PC-3 (cell line): ENCODE data around the gene URM1. TPM values are rescaled to one million over a fixed set of nuclear protein-coding genes. Genes with fewer than 3 reads are reported as not detected.
A peak's percentile ranks its signal among the peaks of the same experiment; 100 is the strongest.

Experiments used
- ATAC-seq: fragments of 200-7000 bp; cut with Tn5 transposase; 2 replicates; pipeline ENCODE4 v1.9.1; 2020; ENCODE audit warnings: mild to moderate bottlenecking, moderate library complexity
- BruUV-seq: library from RNA; stranded (reverse); fragments of 400-500 nt; replicated peaks from 2 replicates; lab custom pipeline; 2021; lab: Mats Ljungman, UMichigan
- CTCF ChIA-PET: fragments of 300-600 bp; sonication (Branson Sonifier 250); formaldehyde crosslinking; loops from one replicate; lab custom pipeline; 2022; ENCODE audit warnings: antibody characterized with exemption; lab: Charles Lee
- POLR2A ChIA-PET: fragments of 300-600 bp; sonication (Branson Sonifier 250); formaldehyde crosslinking; loops from one replicate; lab custom pipeline; 2022; ENCODE audit warnings: antibody characterized with exemption; ENCODE audit not compliant: unreplicated experiment; lab: Charles Lee
- DNase-seq: peaks from one replicate; pipeline ENCODE4 v3.0.0-alpha.2; 2015
- H2AFZ ChIP-seq: fragments of 300-600 bp; sonication (generic); 2 replicates; pipeline ENCODE4 v1.6.0; 2016; ENCODE audit warnings: antibody characterized with exemption, low read length
- H3F3A ChIP-seq: fragments of 300-600 bp; sonication (generic); one replicate; pipeline ENCODE4 v1.6.0; 2017; ENCODE audit warnings: antibody characterized with exemption, low read length, control low read depth, mild to moderate bottlenecking; ENCODE audit not compliant: unreplicated experiment
- H3K27ac ChIP-seq: fragments of 300-600 bp; sonication (generic); 2 replicates; pipeline ENCODE4 v1.5.1; 2016; ENCODE audit warnings: mild to moderate bottlenecking, low read length
- H3K27me3 ChIP-seq: fragments of 300-600 bp; sonication (generic); 2 replicates; pipeline ENCODE4 v1.6.1; 2016; ENCODE audit warnings: low read length, mixed read lengths
- H3K36me3 ChIP-seq: fragments of 300-600 bp; sonication (generic); 2 replicates; pipeline ENCODE4 v1.6.1; 2016; ENCODE audit warnings: low read depth, mixed run types, low read length, mixed read lengths
- H3K4me1 ChIP-seq: fragments of 300-600 bp; sonication (generic); 2 replicates; pipeline ENCODE4 v1.5.1; 2016; ENCODE audit warnings: low read length; ENCODE audit not compliant: insufficient read depth
- H3K4me2 ChIP-seq: fragments of 300-600 bp; sonication (generic); 2 replicates; pipeline ENCODE4 v1.6.0; 2016; ENCODE audit warnings: low read length
- H3K4me3 ChIP-seq: fragments of 300-600 bp; sonication (generic); 2 replicates; pipeline ENCODE4 v1.5.1; 2016; ENCODE audit warnings: mild to moderate bottlenecking, low read length, mixed read lengths
- H3K79me2 ChIP-seq: fragments of 300-600 bp; sonication (generic); 2 replicates; pipeline ENCODE4 v1.6.1; 2017; ENCODE audit warnings: low read length, mixed read lengths
- H3K9ac ChIP-seq: fragments of 300-600 bp; sonication (generic); 2 replicates; pipeline ENCODE4 v1.6.0; 2016; ENCODE audit warnings: mild to moderate bottlenecking, low read length
- H3K9me2 ChIP-seq: fragments of 300-600 bp; sonication (generic); replicated peaks from 2 replicates; pipeline ENCODE4 v1.6.1; 2016; ENCODE audit warnings: mixed run types, low read length, mixed read lengths
- H3K9me3 ChIP-seq: fragments of 300-600 bp; sonication (generic); 2 replicates; pipeline ENCODE4 v1.6.1; 2016; ENCODE audit warnings: low read length, mixed read lengths
- H4K20me1 ChIP-seq: fragments of 300-600 bp; sonication (generic); 2 replicates; pipeline ENCODE4 v1.6.1; 2016; ENCODE audit warnings: low read length, mixed read lengths
- EZH2 ChIP-seq: fragments of 300-600 bp; sonication (generic); IDR thresholded peaks from one replicate; pipeline ENCODE4 v1.6.1; 2017; ENCODE audit warnings: antibody characterized with exemption, mild to moderate bottlenecking, low read length; ENCODE audit not compliant: unreplicated experiment
- EZH2phosphoT487 ChIP-seq: fragments of 300-600 bp; sonication (generic); IDR thresholded peaks from 2 replicates; pipeline ENCODE4 v1.6.1; 2018; ENCODE audit warnings: mild to moderate bottlenecking, antibody characterized with exemption, low read length, borderline replicate concordance
- intact Hi-C: fragments of 100-400 bp; cut with micrococcal nuclease; formaldehyde crosslinking; loops from 2 replicates; pipeline ENCODE4 v1.9.0; 2023
- total RNA-seq: library from RNA; depleted of rRNA; stranded (reverse); fragments of >200 nt; gene quantifications from 2 replicates; pipeline ENCODE4 v1.2.3, GENCODE V29; 2014
- TF ChIP-seq, protein P1 (sequence below): fragments of 300-600 bp; sonication (generic); conservative IDR thresholded peaks from 2 replicates; pipeline ENCODE4 v1.5.1; 2017; ENCODE audit warnings: antibody characterized with exemption, low read depth, mild to moderate bottlenecking, low read length

URM1 gene
- total RNA-seq, 1 experiment from 2014 or later = 29.1 TPM

DNA sequence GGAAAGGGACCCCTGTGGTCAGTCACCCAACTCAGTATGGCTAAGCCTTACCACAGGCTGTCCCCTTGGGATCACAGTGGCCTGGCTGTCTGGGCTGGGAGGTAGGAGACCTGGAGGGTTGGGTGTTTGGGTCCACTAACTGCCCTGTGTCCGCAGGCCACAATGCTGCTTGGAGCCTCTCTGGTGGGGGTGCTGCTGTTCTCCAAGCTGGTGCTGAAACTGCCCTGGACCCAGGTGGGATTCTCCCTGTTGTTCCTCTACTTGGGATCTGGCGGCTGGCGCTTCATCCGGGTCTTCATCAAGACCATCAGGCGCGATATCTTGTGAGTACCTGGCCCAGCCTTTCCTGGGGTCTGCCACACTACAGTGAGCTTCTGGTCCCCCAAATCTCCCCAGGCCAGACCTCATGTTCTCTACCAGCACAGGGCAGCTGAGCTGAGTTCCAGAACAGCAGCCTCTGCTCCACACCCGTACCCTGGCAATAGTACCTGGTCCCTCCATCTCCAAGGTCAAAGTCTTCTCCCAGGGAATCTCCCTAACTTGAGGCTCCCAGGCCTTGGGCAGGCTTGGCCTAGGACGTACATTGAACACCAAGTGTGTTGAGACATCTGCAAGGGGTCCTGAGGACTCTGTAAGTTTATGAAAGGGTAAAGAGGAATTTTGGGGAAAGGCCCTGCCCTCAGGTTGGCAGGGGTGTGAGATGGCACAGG lies 28.0 kb upstream of the URM1 start:
- no TSS peak for BruUV-seq
- intact Hi-C loops = no loop called here
- Histone ChIP-seq H3K36me3 (no peaks in the 10 kb centered on the region), H2AFZ (no peak overlapping the region), H3K4me1 (no peaks in the 10 kb centered on the region), H3K9me3 (no peaks in the 10 kb centered on the region), H3K4me2 (no peak overlapping the region), H3F3A (no peaks in the 10 kb centered on the region), H3K4me3 (no peak overlapping the region), H4K20me1 (no peaks in the 10 kb centered on the region), H3K27me3 (no peaks in the 10 kb centered on the region), H3K9ac (no peak overlapping the region), H3K79me2 (peaks cover 10% of the 10 kb centered on the region), H3K27ac (no peak overlapping the region), H3K9me2 (no peaks in the 10 kb centered on the region)
- POLR2A ChIA-PET = no interaction called here
- ATAC-seq (no peak), DNase-seq (no peak)
- TF ChIP-seq, protein P1, sequence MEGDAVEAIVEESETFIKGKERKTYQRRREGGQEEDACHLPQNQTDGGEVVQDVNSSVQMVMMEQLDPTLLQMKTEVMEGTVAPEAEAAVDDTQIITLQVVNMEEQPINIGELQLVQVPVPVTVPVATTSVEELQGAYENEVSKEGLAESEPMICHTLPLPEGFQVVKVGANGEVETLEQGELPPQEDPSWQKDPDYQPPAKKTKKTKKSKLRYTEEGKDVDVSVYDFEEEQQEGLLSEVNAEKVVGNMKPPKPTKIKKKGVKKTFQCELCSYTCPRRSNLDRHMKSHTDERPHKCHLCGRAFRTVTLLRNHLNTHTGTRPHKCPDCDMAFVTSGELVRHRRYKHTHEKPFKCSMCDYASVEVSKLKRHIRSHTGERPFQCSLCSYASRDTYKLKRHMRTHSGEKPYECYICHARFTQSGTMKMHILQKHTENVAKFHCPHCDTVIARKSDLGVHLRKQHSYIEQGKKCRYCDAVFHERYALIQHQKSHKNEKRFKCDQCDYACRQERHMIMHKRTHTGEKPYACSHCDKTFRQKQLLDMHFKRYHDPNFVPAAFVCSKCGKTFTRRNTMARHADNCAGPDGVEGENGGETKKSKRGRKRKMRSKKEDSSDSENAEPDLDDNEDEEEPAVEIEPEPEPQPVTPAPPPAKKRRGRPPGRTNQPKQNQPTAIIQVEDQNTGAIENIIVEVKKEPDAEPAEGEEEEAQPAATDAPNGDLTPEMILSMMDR = no peak
- no peak for TF ChIP-seq EZH2
- TF ChIP-seq EZH2phosphoT487 = no peak
- CTCF ChIA-PET = no interaction called here

DNA sequence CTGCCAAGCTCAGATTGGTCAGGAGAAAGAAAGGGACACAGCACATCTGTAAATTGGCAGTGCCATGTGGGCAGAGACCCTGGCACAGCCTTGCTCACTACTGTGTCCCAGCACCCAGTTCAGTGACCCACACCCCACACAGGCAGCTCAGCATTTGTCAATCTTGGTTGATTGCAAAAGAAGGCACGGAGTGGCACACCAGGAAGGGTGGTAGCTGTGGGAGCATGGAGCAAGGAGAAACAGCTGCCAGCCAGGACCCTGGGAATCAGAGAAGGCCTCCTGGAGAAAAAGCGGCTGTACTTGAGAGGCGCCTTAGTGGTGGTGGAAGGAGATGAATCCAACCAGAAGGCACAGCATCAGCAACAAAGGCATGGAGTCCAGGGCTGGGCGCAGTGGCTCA lies 27.3 kb upstream of the URM1 start:
- H3K79me2 ChIP-seq = peaks cover 10% of the 10 kb centered on the region
- no peak overlapping the region for H3K4me2 ChIP-seq
- no peak overlapping the region for H2AFZ ChIP-seq
- ATAC-seq (no peak), DNase-seq (no peak)
- no peaks in the 10 kb centered on the region for H3K36me3 ChIP-seq
- H4K20me1 ChIP-seq = no peaks in the 10 kb centered on the region
- H3K9me2 ChIP-seq = no peaks in the 10 kb centered on the region
- no peak overlapping the region for H3K9ac ChIP-seq
- no peaks in the 10 kb centered on the region for H3F3A ChIP-seq
- H3K4me3 ChIP-seq = no peak overlapping the region
- H3K9me3 ChIP-seq = no peaks in the 10 kb centered on the region
- ChIA-PET POLR2A (no interaction called here), CTCF (no interaction called here)
- H3K4me1 ChIP-seq = no peaks in the 10 kb centered on the region
- H3K27me3 ChIP-seq = no peaks in the 10 kb centered on the region
- H3K27ac ChIP-seq = no peak overlapping the region
- TF ChIP-seq EZH2 = no peak
- TF ChIP-seq, protein P1 = no peak
- no peak for TF ChIP-seq EZH2phosphoT487
- intact Hi-C loops = no loop called here
- no TSS peak for BruUV-seq

DNA sequence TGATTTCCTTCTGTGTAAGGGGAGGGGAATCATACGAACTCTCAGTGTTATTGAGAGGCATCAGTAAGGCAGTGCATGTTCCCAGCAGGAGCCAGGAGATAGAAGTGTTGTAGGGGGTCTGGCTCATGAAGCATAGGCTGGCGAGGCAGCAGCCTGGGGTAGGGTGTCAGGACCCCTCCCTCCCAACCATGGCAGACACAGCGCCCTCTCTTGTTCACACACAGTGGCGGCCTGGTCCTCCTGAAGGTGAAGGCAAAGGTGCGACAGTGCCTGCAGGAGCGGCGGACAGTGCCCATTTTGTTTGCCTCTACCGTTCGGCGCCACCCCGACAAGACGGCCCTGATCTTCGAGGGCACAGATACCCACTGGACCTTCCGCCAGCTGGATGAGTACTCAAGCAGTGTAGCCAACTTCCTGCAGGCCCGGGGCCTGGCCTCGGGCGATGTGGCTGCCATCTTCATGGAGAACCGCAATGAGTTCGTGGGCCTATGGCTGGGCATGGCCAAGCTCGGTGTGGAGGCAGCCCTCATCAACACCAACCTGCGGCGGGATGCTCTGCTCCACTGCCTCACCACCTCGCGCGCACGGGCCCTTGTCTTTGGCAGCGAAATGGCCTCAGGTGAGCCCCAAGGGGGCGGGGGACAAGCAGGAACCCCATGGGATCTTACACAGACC lies 26.1 kb upstream of the URM1 start:
- Histone ChIP-seq H3K79me2 (peaks cover 10% of the 10 kb centered on the region), H3K9me2 (no peaks in the 10 kb centered on the region), H2AFZ (no peak overlapping the region), H3K9ac (no peak overlapping the region), H3K27me3 (no peaks in the 10 kb centered on the region), H3K27ac (no peak overlapping the region), H3K4me2 (no peak overlapping the region), H3K4me3 (no peak overlapping the region), H3F3A (no peaks in the 10 kb centered on the region), H3K36me3 (no peaks in the 10 kb centered on the region), H3K4me1 (no peaks in the 10 kb centered on the region), H4K20me1 (no peaks in the 10 kb centered on the region), H3K9me3 (no peaks in the 10 kb centered on the region)
- ChIA-PET POLR2A (no interaction called here), CTCF (no interaction called here)
- DNase-seq (no peak), ATAC-seq (no peak)
- TF ChIP-seq EZH2phosphoT487 (no peak), EZH2 (no peak)
- TF ChIP-seq, protein P1 = 0 out of 2 replicates have a peak, but pooled peaks have one; percentile 18
- BruUV-seq = no TSS peak
- intact Hi-C loops = no loop called here
